B cell (primary cell): ENCODE data around the gene ARHGAP31. TPM values are rescaled to one million over a fixed set of nuclear protein-coding genes. Genes with fewer than 3 reads are reported as not detected.

Source experiments
- ATAC-seq: fragments of 200-7000 bp; cut with Tn5 transposase; one replicate; pipeline ENCODE4 v1.10.0; 2021; ENCODE audit warnings: low read depth, mild to moderate bottlenecking, moderate number of reproducible peaks, moderate library complexity
- CTCF ChIA-PET: fragments of 350-600 bp; sonication (Branson Sonifier 250); formaldehyde crosslinking; loops from one replicate; lab custom pipeline; 2021; ENCODE audit warnings: antibody characterized with exemption, inconsistent platforms; lab: Charles Lee
- POLR2A ChIA-PET: fragments of 350-600 bp; sonication (Branson Sonifier 250); formaldehyde crosslinking; loops from one replicate; lab custom pipeline; 2021; ENCODE audit warnings: antibody characterized with exemption; lab: Charles Lee
- DNase-seq: peaks from one replicate; pipeline ENCODE4 v3.0.0; 2013
- H2AFZ ChIP-seq: 2 replicates; pipeline ENCODE4 v1.6.1; 2012; ENCODE audit warnings: mild to moderate bottlenecking, low read depth, low read length; ENCODE audit not compliant: insufficient read depth, poor library complexity, severe bottlenecking
- H3K27ac ChIP-seq, 2 donors: 1 replicate in 1 of 2; 2 replicates in 1 of 2; pipeline ENCODE4 v1.5.1; 2012 to 2013; ENCODE audit warnings: low read length in 2 of 2, mild to moderate bottlenecking in 2 of 2, moderate library complexity in 1 of 2
- H3K27me3 ChIP-seq, 4 experiments: fragments of 200-600 bp in 1 of 4; sonication (generic) in 1 of 4; replicated peaks in 1 of 4; 1 replicate in 2 of 4; 2 replicates in 2 of 4; pipeline versions ENCODE4 v1.6.1 to v1.7.0; 2013 to 2016; ENCODE audit warnings: low read length in 3 of 4, mild to moderate bottlenecking in 2 of 4, mixed read lengths in 1 of 4, moderate library complexity in 1 of 4; ENCODE audit not compliant: insufficient read depth in 4 of 4, control insufficient read depth in 3 of 4; ENCODE audit errors: control extremely low read depth in 1 of 4
- H3K36me3 ChIP-seq, 2 experiments: replicated peaks in 1 of 2; 1 replicate in 1 of 2; 2 replicates in 1 of 2; pipeline versions ENCODE4 v1.6.1 to v1.7.1; 2013; ENCODE audit warnings: low read length in 1 of 2; ENCODE audit not compliant: insufficient read depth in 2 of 2, control insufficient read depth in 1 of 2; ENCODE audit errors: control extremely low read depth in 1 of 2, extremely low read depth in 1 of 2
- H3K4me1 ChIP-seq, 2 donors: fragments of 200-600 bp in 1 of 2; sonication (generic) in 1 of 2; 1 replicate in 1 of 2; 2 replicates in 1 of 2; pipeline versions ENCODE4 v1.5.1 to v1.6.1; 2013 to 2017; ENCODE audit warnings: low read length in 2 of 2; ENCODE audit not compliant: control insufficient read depth in 2 of 2, insufficient read depth in 2 of 2
- H3K4me2 ChIP-seq: replicated peaks from 2 replicates; pipeline ENCODE3; 2012; ENCODE audit warnings: mild to moderate bottlenecking, low read depth, low read length; ENCODE audit not compliant: poor library complexity, severe bottlenecking
- H3K4me3 ChIP-seq, 5 experiments: fragments of 200-600 bp in 1 of 5; sonication (generic) in 1 of 5; 1 replicate in 3 of 5; 2 replicates in 2 of 5; pipeline versions ENCODE4 v1.5.1 to v1.7.0; 2011 to 2016; ENCODE audit warnings: low read length in 4 of 5, mild to moderate bottlenecking in 4 of 5, low read depth in 2 of 5, control low read depth in 1 of 5, moderate library complexity in 1 of 5; ENCODE audit not compliant: insufficient read depth in 1 of 5; ENCODE audit errors: control extremely low read depth in 1 of 5, extremely low read depth in 1 of 5
- H3K79me2 ChIP-seq: fragments of 200-600 bp; sonication (generic); one replicate; pipeline ENCODE4 v1.6.0; 2016; ENCODE audit warnings: low read length; ENCODE audit not compliant: control insufficient read depth, insufficient read depth
- H3K9ac ChIP-seq: fragments of 200-600 bp; sonication (generic); 2 replicates; pipeline ENCODE4 v1.6.1; 2017; ENCODE audit warnings: mild to moderate bottlenecking, low read length, moderate library complexity
- H3K9me3 ChIP-seq, 3 donors: one replicate each; pipeline versions ENCODE4 v1.6.1 to v1.7.1; 2013; ENCODE audit warnings: low read length in 2 of 3; ENCODE audit not compliant: control insufficient read depth in 2 of 3, insufficient read depth in 1 of 3; ENCODE audit errors: control extremely low read depth in 1 of 3
- H4K20me1 ChIP-seq: 2 replicates; pipeline ENCODE4 v1.6.0; 2012; ENCODE audit warnings: mild to moderate bottlenecking, low read length; ENCODE audit not compliant: insufficient read depth, control insufficient read depth, poor library complexity, severe bottlenecking
- H3K27ac Mint-ChIP-seq: one replicate; pipeline ENCODE4 v1.8.0; 2021; ENCODE audit warnings: mixed read lengths
- H3K27me3 Mint-ChIP-seq: one replicate; pipeline ENCODE4 v1.8.0; 2021; ENCODE audit warnings: mixed read lengths
- H3K4me1 Mint-ChIP-seq: one replicate; pipeline ENCODE4 v1.8.0; 2021; ENCODE audit warnings: mixed read lengths
- H3K4me3 Mint-ChIP-seq: one replicate; pipeline ENCODE4 v1.8.0; 2021; ENCODE audit warnings: mixed read lengths
- H3K9me3 Mint-ChIP-seq: one replicate; pipeline ENCODE4 v1.8.0; 2022; ENCODE audit warnings: mixed read lengths; ENCODE audit not compliant: insufficient read depth
- CTCF ChIP-seq: fragments of 200-600 bp; IDR thresholded peaks from one replicate; pipeline ENCODE4 v1.8.0; 2022; ENCODE audit warnings: antibody characterized with exemption, mild to moderate bottlenecking
- EZH2 ChIP-seq: IDR thresholded peaks from 2 replicates; pipeline ENCODE4 v1.6.1; 2012; ENCODE audit warnings: borderline replicate concordance, low read depth, mild to moderate bottlenecking, moderate library complexity, low read length; ENCODE audit not compliant: insufficient read depth, poor library complexity, severe bottlenecking
- WGBS: methylation state at CpG from one replicate; pipeline ENCODE4 v1.1.5; 2013; ENCODE audit warnings: missing lambda C conversion rate; ENCODE audit not compliant: insufficient coverage; 5-methylcytosine and 5-hydroxymethylcytosine counted together
- intact Hi-C: fragments of 100-400 bp; cut with micrococcal nuclease; formaldehyde crosslinking; loops from one replicate; pipeline ENCODE4 v1.10.0; 2022
- polyA plus RNA-seq: library from polyadenylated mRNA; depleted of rRNA; stranded (reverse); fragments of >200 nt; gene quantifications from 2 replicates; pipeline ENCODE4 v1.2.3, GENCODE V29; 2012
- total RNA-seq, 2 donors: library from RNA; stranded (reverse); fragments of 120-200 nt in 1 of 2; gene quantifications; 1 replicate in 1 of 2; 2 replicates in 1 of 2; pipeline versions ENCODE4 v1.2.3 to v1.2.4, GENCODE V29; 2013 to 2022

The ARHGAP31 gene
- total and polyA plus RNA-seq, 2 donors (not counting 1 experiment from before 2014, with no cell fraction given): 3.5 to 7.8 TPM

- Mint-ChIP-seq H3K4me3 (peak overlapping the region; percentile 88), H3K27ac (peak overlapping the region; percentile 93), H3K27me3 (no peaks in the 10 kb centered on the region), H3K9me3 (no peaks in the 10 kb centered on the region), H3K4me1 (peaks cover 48% of the 10 kb centered on the region)
- no peak for TF ChIP-seq EZH2
- no peak for TF ChIP-seq CTCF
- POLR2A ChIA-PET: interaction anchor here (0.8 to 2.2 kb wide), 3 partner anchors 20 to 141 kb away, joined by 3 to 21 read pairs (median 5); partner anchors contain the start of genes ARHGAP31 and TMEM39A
- H3K4me3 ChIP-seq: peak overlapping the region; percentile 44 to 86 (median 61)
- peak overlapping the region; percentile 99 for H3K4me2 ChIP-seq
- CTCF ChIA-PET: interaction anchor here (1.0 to 1.7 kb wide), 2 partner anchors 30 to 82 kb away, joined by 5 to 10 read pairs; partner anchors contain the start of gene B4GALT4
- peak; percentile 86 for ATAC-seq
- no peaks in the 10 kb centered on the region for H4K20me1 ChIP-seq
- WGBS: under 1% methylated on average over 71 of the region's 71 CpGs
- H3K27me3 ChIP-seq: no peaks in the 10 kb centered on the region
- H3K9me3 ChIP-seq: no peaks in the 10 kb centered on the region
- peaks cover 13 to 22% of the 10 kb centered on the region in 2 donors for H3K4me1 ChIP-seq
- no peaks in the 10 kb centered on the region for H3K36me3 ChIP-seq
- intact Hi-C loops: loop anchor here (1.0 to 5.0 kb wide), 10 partner anchors 29 to 771 kb away; partner anchors contain the start of genes ARHGAP31, CD80, COX17 and GSK3B
- DNase-seq: peak; percentile 97
- H2AFZ ChIP-seq: peak overlapping the region; percentile 90
- no peaks in the 10 kb centered on the region for H3K79me2 ChIP-seq
- H3K9ac ChIP-seq: peak overlapping the region; percentile 77
- peak overlapping the region; percentile 86 to 87 for H3K27ac ChIP-seq
Observed at GRCh38 chr3:119322835-119323722, 28.9 kb downstream of the ARHGAP31 start.

GRCh38 chr3:119323723-119324085, 29.5 kb downstream of the ARHGAP31 start:
- no peaks in the 10 kb centered on the region for H4K20me1 ChIP-seq
- POLR2A ChIA-PET: no interaction called here
- no peaks in the 10 kb centered on the region for H3K36me3 ChIP-seq
- peak overlapping the region; percentile 88 for H3K4me3 Mint-ChIP-seq
- ATAC-seq (no peak), DNase-seq (no peak)
- peaks cover 50% of the 10 kb centered on the region for H3K4me1 Mint-ChIP-seq
- H3K79me2 ChIP-seq: no peaks in the 10 kb centered on the region
- intact Hi-C loops: loop anchor here (1.0 to 5.0 kb wide), 10 partner anchors 29 to 771 kb away; partner anchors contain the start of genes ARHGAP31, CD80, COX17 and GSK3B
- H3K4me2 ChIP-seq: peak overlapping the region; percentile 99
- 17% methylated on average over 6 of the region's 8 CpGs for WGBS
- no peaks in the 10 kb centered on the region for H3K27me3 Mint-ChIP-seq
- H3K9me3 Mint-ChIP-seq: no peaks in the 10 kb centered on the region
- H3K4me3 ChIP-seq: peak overlapping the region; percentile 44 to 86 (median 61)
- no peaks in the 10 kb centered on the region for H3K9me3 ChIP-seq
- CTCF ChIA-PET: no interaction called here
- H3K27me3 ChIP-seq: no peaks in the 10 kb centered on the region
- H3K9ac ChIP-seq: peak overlapping the region; percentile 77
- H2AFZ ChIP-seq: peak overlapping the region; percentile 90
- TF ChIP-seq EZH2 (no peak), CTCF (no peak)
- peak overlapping the region; percentile 81 to 87 for H3K27ac ChIP-seq
- peaks cover 13 to 22% of the 10 kb centered on the region in 2 donors for H3K4me1 ChIP-seq
- H3K27ac Mint-ChIP-seq: peak overlapping the region; percentile 93
